ENCODE results near the gene EMC9.

DNA sequence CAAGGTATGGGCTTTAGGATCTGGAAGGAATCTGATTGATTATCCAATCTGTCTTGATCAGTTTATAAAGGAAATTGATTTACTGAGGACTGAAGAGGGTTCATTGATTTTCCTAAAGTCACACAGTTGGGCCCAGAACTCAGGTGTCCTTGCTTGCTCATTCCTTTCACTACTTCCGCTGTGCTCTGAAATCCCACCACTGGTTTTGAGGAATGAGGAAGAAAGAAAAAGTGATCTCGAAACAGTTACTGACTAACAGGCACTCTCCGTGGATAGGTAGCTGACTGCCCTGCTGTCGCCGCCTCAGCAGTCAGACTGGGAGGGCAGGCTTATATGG, 11.0 kb downstream of the EMC9 start, which contains the start of gene FITM1:
- TF ChIP-seq, protein P1, sequence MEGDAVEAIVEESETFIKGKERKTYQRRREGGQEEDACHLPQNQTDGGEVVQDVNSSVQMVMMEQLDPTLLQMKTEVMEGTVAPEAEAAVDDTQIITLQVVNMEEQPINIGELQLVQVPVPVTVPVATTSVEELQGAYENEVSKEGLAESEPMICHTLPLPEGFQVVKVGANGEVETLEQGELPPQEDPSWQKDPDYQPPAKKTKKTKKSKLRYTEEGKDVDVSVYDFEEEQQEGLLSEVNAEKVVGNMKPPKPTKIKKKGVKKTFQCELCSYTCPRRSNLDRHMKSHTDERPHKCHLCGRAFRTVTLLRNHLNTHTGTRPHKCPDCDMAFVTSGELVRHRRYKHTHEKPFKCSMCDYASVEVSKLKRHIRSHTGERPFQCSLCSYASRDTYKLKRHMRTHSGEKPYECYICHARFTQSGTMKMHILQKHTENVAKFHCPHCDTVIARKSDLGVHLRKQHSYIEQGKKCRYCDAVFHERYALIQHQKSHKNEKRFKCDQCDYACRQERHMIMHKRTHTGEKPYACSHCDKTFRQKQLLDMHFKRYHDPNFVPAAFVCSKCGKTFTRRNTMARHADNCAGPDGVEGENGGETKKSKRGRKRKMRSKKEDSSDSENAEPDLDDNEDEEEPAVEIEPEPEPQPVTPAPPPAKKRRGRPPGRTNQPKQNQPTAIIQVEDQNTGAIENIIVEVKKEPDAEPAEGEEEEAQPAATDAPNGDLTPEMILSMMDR (IDR thresholded peaks at IDR 0.05 in 4 of 5, conservative IDR thresholded peaks at IDR 0.05 in 1 of 5), result no peak
- no peak for TF ChIP-seq POLR2A (IDR thresholded peaks at IDR 0.05)
